LNCaP clone FGC (cell line): ENCODE data around the gene SIAH2.

Source experiments
- DNase-seq: peaks from one replicate; pipeline ENCODE4 v3.0.0-alpha.2; 2011; ENCODE audit warnings: low read depth
- H3K4me3 ChIP-seq: 2 replicates; pipeline ENCODE4 v1.5.1; 2011; ENCODE audit warnings: mild to moderate bottlenecking, low read depth, low read length, control low read depth
- TF ChIP-seq, protein P1 (sequence below): IDR thresholded peaks from 2 replicates; pipeline ENCODE4 v1.5.1; 2012; ENCODE audit warnings: mild to moderate bottlenecking; ENCODE audit not compliant: control insufficient read depth, insufficient read depth; ENCODE audit errors: extremely low read depth

SIAH2 gene

DNA sequence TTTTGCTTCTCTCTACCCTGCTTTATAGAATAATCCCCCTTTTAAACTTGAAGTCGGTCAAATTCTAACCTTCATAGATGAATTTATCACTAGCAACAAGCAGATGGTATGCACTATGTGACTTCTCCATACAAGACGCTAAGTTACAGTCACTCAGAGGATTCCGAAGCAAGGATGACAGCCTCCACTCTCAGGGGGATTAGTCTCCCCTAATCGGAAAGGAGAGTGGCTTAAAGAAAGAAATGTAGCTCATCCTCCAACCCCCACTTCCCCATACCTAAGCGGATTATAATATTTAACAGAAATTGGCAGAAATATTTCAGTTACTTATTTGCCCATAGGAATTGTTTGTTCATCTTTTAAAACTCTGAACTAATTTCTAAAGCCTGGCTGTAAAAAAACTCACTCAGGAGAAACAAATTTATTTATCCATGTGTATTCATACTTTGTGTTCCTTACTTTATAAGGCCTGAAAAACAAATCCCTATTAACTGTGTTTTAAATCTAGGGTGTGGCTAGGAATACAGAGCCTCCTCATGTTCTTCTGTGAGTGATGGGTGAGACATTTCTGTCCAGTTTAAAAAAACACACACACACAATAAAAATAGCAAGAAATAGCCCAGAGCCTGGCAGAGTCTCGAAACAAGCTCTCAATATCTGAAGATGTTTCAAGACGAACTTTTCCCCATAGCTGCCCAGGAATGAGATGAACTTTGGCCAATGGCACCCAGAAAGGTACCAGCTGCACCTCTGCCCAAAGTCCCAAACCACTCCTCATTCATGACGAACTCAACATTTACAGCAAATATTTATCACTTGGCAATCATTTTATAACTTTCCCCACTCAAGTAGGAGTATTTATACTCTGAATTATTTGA is 18.7 kb downstream of the SIAH2 start:
- TF ChIP-seq, protein P1, sequence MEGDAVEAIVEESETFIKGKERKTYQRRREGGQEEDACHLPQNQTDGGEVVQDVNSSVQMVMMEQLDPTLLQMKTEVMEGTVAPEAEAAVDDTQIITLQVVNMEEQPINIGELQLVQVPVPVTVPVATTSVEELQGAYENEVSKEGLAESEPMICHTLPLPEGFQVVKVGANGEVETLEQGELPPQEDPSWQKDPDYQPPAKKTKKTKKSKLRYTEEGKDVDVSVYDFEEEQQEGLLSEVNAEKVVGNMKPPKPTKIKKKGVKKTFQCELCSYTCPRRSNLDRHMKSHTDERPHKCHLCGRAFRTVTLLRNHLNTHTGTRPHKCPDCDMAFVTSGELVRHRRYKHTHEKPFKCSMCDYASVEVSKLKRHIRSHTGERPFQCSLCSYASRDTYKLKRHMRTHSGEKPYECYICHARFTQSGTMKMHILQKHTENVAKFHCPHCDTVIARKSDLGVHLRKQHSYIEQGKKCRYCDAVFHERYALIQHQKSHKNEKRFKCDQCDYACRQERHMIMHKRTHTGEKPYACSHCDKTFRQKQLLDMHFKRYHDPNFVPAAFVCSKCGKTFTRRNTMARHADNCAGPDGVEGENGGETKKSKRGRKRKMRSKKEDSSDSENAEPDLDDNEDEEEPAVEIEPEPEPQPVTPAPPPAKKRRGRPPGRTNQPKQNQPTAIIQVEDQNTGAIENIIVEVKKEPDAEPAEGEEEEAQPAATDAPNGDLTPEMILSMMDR, result no peak
- H3K4me3 ChIP-seq, result no peak overlapping the region
- peak; percentile 37 for DNase-seq

DNA sequence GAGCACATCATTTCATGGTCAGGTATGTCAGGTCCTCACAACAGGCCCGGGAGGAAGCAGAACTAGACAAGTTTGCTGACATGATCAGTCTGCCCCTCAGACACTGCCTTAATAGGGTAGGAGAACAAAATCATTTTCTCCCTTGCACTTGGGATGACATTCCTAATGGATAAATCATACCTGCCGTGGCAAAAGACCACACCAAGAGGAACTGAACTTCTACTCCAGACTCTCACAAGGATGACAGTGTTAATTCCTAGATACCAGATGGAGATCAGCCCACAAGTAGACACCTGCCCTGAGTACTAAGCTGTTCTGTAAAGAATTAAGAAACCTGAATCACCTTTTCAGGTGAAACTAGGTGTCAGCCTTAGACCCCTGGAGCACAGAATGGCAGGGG is 19.5 kb downstream of the SIAH2 start:
- no peak for DNase-seq
- no peak overlapping the region for H3K4me3 ChIP-seq
- TF ChIP-seq, protein P1, result no peak

DNA sequence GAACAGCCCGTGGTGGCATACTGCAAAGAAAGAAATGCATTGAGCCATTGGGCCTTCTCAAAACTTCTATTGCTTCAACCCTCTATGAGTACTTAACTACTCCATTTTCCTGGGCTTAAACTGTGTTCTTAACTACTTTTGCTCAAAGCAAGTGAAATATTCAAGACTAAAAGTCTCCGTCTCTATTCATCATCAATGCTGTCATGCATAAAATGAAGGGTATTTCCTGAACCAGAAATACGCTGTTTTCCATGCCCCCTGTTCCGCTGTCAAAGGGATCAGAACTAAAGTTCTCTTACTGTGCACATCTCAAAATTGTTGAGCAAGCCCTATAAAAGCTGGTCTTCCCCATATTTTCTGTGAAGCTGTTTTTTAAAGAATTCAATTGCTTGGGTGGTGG is 20.3 kb downstream of the SIAH2 start:
- H3K4me3 ChIP-seq, result no peak overlapping the region
- TF ChIP-seq, protein P1, result no peak
- DNase-seq, result no peak

DNA sequence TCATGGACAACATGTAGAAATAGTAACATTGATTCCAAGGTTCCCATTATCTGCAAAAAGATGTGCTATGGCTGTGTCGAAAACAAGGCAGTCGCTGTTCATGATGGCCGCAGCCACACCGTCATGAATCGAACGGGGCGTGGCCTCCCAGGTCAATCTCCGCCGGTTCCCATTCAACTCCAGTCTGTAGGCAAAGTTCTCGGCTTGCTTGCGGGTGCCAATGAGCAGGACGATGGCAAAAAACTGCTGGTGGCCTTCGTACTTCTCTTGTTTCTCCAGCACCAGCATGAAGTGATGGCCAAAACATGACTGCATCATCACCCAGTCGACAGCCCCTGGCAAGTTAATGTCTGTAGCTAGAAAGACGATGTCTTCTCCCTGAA is 20.8 kb downstream of the SIAH2 start:
- no peak overlapping the region for H3K4me3 ChIP-seq
- no peak for DNase-seq
- TF ChIP-seq, protein P1, result no peak

DNA sequence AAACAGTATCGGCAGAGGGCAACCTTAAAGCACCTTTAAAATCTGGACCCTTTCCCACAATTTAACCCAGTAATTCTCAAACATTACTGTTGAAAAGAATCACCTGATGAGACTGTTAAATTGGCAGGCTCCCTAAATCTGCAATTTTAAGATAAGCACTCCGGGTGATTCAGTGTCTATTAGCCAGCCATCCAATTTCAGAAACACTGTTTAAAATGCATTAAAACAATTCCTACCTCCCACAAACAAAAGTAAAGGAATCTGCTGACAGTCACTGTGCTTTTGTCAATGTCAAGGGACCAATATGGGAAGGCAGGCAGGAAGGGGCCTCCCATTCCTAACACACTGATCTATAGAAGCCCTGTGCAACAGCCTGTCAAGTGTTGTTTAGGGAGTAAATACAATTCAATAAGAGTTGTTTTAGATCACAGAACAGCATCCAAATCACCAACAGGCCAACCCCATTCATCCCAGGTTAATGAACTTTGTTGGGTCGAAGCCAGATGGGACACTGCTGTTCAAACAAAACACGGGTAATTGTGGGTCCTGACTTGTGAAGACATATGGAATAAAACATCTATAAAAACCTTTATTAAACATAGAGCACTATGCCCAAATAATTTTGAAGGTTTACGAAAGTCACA is 21.4 kb downstream of the SIAH2 start:
- H3K4me3 ChIP-seq, result no peak overlapping the region
- no peak for DNase-seq
- TF ChIP-seq, protein P1, result no peak

DNA sequence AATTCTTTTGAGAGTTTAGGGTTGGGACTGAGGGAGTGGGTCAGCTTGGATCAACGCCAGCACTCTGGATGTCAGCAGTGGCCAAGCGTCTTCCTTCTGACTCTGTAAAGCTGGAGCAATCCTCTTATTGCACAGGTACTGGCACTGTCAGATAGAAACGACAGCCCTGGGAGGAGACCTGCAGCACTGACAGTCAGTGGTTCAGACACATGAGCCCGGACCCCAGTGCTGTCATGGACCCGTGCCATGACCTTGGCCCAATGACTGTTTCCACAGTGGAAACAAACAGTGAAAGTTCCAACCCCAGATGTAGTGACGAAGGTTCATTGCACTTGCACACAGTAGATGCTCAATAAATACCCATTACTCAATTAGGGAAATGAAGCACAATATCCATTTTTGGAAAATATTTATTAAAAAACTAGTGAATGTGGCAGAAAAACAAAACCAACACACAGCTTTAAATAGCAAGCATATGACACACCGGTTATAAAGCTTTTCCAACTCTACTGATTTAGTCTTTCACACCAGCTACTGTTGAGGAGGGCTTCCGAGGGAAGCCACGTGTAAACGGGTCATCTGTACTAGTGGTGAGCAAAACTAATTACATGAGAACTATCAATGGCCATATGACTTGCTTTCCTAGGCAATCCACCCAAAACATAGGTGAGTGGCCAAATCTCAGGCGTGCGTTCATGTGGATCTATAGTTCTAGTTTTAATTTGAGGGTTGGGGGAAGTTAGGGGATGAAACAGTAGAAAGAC is 22.1 kb downstream of the SIAH2 start:
- TF ChIP-seq, protein P1, result no peak
- DNase-seq, result no peak
- no peak overlapping the region for H3K4me3 ChIP-seq
